ENCODE data around the gene DDR2.

Gene DDR2

DNA sequence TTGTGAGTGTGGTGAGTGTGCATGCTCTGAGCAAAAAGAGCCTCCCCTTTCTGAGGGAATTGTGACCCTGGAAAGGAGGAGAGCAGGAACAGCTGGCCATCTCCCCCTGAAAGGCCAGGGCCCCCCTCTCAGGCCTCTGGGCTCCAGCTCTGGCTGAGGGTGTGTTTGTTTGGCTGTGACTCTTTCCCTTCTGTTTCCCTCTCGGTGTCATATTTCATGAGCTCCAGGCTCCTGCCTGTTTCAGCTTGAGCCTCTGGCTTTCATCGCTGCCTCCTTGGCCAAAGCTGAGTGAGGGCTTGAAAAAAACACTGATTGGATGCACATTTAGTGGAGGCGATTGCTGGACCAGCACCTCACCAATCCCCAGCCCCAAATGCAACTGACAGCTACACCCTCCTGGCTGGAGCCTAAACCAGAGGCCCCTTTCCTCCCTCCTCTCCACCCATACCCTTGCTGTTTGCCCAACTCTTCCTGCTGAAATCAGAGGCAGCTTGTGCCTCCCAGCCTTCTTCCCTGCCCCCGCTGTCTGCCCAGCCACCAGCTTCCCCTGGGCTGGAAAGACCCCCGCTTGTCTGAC lies 64.1 kb downstream of the DDR2 start:
- DNase-seq (ENCODE audit: low read depth, low spot score): peak; percentile 92

DNA sequence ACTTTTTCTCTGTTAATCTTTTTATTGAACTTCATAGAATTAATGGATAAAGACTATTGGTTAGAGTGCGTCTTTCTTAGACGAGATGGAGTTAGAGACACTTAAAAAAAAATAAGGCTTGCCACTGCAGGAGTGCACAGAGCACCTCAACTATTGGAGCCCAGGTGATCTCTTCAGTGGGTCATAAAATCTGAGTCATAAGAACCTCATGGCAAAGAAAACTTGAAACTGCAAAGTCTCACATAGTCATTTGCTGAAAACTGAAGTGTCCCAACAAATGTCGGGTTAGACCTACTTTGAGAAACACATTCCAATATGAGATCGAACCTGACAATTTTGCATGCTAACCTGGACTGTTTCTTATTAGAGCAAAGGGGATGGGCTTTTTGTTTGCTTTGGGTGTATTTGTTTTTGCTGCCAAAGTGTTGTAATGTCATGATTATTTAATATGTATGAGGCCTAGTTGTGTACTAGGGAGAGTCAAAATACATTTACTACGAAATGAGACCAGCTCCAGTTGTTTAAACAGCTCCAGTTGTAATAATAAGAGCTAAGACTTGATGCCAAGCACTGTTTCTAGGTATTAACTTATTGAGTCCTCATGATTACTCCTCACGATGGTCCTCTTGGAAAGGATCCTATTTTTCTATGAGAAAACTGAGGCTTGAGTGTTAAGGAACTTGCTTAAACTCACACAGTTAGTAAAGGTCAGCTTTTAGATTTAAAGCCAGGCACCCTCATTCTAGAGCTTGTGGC lies 65.1 kb downstream of the DDR2 start:
- no peak for DNase-seq (ENCODE audit: low read depth, low spot score)

DNA sequence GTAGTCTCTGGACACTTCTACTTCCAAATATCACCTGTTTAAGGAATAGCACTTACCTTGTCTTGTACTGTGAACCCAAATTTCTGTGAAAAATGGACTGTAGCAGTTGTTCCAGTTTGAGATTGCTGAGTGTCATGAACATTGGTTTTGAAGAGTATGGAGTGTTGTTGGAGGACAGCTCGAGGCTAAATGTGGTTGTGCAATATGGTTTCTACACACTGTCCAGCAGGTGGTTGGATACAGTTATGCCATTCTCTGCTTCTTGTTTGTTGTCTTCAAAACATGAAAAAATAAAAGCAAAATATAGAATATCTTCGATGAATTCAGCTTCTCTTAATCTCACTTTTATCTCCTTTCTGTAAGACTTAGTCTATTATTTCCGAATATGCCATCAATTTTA lies 67.1 kb downstream of the DDR2 start:
- DNase-seq (ENCODE audit: low read depth, low spot score): no peak

DNA sequence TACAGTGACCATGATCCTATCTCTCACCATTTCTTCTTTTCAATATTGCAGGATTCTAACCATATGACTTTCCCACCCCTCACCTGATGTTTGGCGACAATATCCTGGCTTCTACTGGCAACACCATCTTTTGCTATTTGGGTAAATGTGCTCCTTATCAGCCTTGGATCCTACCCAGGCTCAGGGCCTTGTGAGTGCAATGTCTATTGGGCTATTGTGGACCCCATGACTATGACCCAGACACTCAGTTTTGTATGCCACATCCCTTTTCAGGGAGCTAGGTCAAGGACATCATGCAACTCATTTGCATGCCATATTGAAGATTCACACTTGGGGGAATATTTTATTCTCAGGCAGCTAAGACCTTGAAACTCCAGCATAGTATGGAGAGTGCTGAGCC lies 67.9 kb downstream of the DDR2 start:
- no peak for DNase-seq (ENCODE audit: low read depth, low spot score)

DNA sequence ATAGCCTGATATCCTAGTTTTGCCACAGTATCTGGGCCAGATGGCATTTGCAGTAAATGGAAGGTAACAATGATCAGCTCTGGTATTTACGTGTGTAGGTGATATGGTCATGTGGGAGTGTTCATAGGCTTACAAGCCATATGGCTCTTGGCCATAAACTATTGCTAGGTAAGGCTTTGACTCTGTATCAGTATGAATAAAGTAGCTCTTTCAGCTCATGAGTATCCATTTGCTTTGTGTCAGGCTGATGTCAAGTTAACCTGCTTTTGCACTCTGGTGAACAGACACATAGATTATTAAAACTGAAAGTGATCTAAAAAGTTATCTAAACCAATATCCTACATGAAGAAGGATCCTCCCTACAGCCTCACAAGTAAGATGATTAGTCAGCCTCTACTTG lies 69.0 kb downstream of the DDR2 start:
- DNase-seq (ENCODE audit: low read depth, low spot score): no peak

DNA sequence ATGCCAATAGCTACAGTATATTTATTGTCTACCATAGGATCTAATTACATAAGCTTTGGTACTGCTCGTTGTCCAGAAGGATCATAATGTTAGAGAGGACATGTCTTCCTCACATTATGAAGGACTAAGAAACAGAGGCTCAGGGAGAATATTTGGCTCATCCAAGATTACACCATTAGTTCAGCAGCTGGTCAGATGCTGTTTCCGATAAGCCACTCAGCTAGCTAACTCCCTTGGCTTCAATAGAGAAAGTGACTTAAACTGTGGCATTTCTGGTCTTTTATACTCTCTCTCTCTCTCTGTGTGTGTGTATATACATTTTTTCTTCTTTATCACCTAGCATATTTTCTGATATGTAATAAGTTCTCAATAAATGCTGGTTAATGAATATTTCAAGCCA lies 70.4 kb downstream of the DDR2 start:
- DNase-seq (ENCODE audit: low read depth, low spot score): no peak

DNA sequence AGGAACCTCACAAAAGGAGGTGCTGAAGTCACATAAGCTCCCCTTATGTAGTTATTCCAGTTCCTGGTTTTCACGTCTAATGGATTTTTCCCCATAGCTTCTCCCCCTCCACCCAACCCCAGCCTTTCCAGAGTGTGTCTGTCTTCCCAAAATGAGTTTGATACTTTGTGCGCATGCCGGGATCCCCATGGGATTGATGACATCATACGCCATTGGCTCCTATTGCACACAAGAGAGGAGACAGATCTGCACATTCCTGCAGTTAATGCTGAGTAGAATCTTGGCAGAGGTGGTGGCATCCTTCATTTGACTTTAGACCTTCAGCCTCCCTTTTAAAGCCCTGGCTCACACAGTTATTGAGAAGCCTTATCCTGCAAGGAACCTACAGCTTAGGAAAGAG lies 71.4 kb downstream of the DDR2 start:
- no peak for DNase-seq (ENCODE audit: low read depth, low spot score)

DNA sequence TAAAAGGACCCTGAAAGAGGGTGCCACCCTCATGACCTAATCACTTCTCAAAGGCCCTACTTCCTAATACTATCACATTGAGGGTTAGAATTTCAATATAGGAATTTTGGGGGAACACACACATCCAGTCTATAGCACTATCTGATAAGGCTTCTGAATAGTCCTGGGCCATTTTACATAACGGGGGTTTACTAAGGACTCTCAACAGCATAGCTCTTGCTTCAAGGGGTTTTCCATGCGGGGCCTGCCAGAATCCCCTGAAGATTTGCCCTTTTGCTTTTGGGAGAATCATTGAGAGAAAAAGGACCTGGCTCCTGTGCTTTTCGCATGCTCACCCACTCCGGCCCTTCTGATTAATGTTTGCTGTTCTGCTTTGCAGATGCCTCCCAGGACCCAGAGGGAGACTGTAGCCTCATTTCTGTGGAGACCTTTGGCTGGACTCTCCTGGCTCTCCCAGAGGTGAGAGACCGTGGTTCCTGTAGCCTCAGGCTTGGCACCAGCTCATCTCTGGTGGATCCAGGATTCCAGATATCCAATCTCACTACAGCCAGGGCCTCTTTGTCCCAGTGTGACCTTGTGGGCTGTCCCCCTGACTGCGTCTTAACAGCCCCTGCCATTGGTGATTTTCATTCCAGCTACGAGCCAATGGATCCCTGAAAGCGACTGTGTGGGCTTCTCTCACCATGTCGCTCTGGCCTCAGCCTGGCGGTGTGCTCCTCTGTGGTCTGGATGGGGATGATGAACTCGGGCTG lies 72.6 kb downstream of the DDR2 start:
- DNase-seq (ENCODE audit: low read depth, low spot score): no peak

DNA sequence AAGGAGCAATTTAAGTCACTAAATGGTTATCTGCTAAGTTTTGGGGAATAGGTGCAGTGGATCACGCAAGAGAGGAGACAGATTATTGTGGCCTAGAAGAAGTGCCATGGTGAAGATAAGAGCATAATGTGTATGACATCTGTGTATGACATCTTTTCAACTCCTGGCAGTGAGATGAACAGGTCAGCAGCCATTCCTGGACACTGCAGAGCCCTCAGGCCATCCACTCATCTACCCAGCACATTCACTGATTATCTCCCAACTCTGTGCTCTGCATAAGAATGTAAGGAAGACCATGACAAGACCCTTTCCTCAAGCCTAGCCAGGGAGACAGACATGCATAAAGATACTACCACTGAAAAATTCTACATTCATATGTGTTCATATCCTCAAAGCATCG lies 73.7 kb downstream of the DDR2 start:
- no peak for DNase-seq (ENCODE audit: low read depth, low spot score)

DNA sequence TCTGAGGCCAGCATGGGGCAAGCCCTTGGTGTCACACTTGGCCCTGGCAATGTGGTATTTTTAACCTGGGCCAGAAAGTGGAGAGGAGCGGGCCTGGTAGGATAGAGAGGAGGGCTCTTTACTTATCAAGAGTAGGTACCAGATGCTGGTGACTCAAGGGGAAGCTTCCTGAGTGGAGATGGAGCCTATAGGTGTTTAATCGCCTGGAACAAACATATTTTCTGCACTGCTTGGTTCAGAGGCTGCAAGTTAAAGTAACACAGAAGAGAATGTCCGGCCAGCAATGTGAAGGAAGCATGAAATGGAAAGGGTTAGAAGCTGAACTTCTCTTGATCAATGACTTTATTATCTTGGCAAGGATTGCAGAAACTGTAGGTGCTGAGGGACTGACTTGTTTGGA lies 74.3 kb downstream of the DDR2 start:
- no peak for DNase-seq (ENCODE audit: low read depth, low spot score)

DNA sequence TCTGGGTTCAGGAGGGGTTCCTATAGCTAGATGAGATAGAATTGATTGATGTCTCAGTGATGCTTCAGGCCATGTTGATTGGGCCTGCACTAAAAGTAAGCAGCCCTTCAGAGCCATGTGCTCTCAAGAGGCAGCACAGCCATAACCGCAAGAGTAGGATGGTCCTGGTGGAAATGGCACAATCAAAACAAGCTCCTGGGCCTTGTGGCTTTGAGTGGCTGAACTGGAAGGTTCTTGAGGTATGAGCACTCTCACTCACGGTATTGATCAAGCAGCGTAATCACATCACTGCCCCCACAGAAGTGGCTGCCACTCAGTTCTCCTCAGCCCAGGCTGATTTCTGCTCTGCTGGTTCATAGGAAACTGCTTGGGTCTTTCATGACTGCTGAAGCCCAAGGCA lies 76.0 kb downstream of the DDR2 start:
- DNase-seq (ENCODE audit: low read depth, low spot score): no peak

DNA sequence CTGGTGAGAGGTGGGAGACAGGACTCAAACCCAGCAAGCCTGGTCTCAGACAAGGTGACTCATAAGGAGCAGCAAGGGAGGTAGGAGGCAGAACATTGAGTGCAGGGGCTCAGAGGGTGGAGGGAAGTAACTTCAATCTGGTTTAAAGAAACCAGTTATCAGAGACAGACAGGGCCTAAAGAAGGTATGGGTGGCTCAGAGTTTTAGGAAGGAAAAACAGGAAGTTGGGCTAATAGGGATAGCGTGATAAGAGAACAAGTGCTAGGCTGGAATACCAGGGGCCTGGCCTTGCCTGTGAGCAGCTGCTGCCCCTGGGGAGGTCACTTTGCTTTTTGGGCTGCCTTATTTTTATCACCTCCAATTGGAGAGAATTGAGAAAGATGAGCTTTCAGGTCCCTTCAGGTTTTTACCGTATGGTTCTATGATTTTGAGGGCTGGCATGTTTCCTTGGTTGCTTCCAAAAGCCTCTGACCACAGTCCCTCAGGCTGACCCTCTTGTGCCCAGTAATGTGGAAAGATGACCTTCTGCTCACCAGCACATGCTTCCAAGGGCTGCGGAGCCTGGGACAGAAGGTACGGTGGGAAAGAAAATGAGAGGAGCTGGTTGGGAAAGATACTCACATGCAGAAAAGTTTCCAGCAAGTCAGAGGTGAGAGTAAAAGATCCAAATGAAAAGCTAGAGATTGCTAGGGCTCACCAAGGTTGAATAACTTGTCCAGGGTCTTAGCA lies 77.0 kb downstream of the DDR2 start:
- no peak for DNase-seq (ENCODE audit: low read depth, low spot score)

DNA sequence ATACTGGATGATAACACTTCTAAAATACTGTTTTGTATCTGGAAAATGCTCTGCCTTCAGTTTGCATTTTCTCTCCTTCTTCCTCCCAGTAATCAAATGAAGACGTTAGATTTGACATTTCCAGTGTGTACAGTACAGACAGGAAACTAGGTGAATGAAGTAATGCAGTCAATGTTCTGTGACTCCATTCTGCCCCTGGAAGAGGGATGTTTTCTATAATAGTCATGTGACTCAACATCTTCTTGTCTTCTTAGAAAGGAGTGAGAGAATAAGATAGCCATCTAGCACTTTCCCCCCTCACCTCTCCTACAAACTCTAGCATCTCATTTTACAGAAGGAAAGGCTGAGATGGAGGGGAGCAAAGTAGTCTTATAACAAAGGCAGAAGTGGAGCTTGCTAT lies 77.6 kb downstream of the DDR2 start:
- DNase-seq (ENCODE audit: low read depth, low spot score): no peak

DNA sequence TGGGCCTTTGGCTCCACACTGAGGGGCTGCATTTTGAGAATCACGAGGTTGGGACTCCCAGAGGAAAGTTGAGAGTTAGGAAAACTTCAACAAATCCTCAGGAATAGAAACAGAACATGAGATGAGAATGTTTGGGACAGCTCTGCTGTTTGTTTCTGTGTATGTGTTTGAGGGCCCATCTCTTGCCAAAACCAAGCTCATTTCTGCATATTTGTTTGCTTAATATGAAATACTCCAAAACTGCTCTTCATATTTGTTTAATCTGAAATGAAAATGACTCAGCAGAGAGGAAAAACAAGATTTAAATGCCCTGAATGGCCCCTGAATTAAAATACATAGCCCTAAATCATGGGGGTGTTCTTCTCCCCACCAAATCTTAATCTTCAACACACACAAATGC lies 78.1 kb downstream of the DDR2 start:
- no peak for DNase-seq (ENCODE audit: low read depth, low spot score)

DNA sequence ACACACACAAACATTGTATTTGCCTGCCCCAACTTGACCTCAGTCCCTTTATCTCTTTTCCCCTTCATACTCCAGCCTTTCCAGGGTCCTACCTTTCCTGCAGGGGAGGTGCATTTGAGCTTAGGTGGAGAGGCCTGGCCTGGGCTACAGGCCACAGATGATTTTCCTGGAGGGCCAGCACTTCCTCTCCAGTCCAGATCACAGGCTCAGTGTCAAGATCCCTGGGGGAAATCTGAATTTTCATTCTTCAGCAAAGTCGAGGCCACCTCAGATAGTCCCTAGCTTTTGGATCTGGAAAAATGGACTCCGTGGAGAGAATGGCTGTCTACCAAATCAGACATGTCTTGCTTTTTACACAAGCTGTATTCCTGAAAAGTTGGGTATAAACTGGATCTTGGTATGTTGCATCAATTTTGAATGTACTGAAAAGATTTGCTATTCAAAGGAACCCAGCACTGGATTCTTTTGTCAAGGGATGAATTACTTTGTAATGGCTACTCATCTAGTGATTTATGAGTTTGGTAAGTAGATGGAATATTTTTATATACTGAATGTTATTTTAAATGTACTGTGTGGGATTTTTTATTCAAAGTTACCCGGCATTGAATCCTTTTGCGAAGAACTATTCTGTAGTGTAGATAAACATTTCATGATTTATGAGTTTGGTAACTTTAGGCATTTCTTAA lies 78.7 kb downstream of the DDR2 start:
- DNase-seq (ENCODE audit: low read depth, low spot score): no peak

DNA sequence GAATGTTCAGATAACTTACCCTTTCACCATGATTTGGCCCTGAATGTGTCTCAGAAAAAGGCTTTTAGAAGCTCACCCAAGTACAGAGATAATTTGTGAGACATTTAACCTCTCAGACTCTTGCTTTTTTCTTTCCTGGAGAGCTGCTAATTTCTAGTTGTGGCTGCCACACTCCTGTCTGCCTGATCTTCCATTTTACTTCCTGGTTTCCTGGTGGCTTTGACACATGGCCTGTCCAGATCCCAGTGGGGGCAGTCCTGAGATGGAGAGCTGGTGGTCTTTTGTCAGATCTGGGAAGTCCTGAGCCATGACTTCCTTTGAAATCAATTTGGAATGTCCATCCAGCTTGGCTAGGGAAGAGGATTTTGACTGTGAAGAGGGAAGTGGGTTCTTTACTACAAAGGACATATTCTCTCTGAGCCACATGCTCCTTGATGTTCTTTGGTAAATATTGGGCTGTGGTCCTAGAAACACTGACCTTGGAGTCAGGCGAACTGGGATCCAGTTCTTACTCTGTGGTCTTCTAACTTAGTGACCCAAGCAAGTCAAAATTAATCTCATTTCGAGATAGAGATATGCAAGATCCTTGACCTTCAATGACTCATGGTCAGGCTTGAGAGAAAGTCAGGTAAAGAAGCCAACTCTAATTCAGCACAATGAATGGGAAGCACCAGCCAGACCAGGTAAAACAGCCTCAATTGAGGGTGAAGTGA lies 80.2 kb downstream of the DDR2 start:
- no peak for DNase-seq (ENCODE audit: low read depth, low spot score)

DNA sequence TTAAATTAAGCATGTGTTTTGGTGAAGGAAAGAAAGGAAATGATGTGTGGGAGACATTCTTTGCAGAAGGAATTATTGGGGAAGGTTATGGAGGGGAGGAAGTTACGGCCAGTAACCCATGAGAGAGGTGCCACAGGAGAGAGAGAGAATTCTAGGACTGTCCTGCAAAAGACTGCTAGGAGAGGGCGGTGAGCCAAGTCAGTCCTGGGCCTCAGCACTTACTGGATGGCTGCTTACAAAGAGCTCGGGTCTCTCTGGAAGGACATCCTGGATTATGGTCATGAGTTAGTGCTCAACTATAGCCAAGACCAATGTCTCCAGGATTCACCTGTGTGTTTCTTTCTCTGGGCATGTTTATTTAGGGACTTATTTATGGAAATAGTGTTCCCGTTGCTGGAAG lies 83.9 kb downstream of the DDR2 start:
- no peak for DNase-seq (ENCODE audit: low read depth, low spot score)

DNA sequence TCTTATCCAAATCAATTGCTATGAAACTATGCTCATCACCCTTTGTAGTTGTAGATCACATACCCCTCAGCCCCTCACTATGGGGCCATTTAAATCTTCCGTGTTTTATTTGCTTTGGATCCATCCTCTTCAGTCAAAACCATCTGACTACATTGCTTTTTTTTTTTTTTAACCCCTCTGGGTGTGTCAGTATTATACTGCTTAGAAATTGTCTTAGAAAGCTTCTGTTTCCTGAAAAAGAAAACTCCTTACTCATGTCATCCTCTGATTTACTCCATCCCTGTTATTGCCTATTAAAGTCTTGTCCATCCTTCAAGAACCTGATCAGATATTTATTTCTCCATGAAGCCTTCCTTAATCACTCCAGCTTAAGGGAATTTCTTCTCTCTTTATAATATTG lies 84.3 kb downstream of the DDR2 start:
- DNase-seq (ENCODE audit: low read depth, low spot score): no peak

DNA sequence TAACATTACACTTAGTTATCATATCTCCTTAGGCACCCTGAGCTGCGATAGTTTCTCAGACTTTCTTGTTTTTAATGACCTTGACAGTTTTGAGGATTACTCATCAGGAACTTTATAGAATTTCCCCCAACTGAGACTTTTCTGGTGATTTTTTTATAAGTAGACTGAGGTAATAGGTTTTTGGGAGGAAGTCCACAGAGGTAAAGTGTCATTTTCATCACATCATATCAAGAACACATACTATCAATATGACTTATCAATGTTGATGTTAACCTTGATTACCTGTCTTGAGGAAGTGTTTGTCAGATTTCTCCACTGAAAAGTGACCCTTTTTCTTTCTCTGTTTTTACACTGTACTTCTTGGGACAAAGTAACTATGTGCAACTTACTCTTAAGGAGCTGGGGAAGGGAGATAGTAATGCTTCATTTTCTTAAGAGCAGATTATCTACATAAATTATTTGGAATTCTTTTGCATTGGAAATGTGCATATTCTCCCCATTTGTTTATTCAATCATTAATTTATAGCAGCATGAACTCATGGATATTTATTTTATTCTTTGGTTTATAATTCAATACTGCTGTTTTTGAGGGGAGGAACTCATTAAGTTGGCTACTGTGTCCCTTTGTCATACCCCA lies 85.4 kb downstream of the DDR2 start:
- DNase-seq (ENCODE audit: low read depth, low spot score): no peak

DNA sequence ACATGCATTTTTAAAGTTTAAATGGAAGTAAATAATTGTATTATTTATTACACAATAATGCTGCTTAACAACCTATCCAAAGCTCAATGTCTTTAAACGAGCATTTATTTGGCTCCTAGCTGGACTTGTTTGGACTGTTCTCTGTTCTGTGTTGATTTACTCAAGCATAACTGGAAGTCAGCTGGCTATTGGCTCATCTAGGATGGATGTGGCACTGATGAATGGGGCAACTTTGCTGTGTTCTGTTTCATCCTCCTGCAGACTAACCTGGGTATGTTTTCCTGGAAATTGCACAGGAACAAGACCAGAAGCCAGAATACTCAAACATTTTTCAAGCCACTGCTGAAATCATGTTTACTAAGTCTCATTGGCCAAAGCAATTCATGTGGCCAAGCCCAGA lies 87.4 kb downstream of the DDR2 start:
- DNase-seq (ENCODE audit: low read depth, low spot score): no peak

DNA sequence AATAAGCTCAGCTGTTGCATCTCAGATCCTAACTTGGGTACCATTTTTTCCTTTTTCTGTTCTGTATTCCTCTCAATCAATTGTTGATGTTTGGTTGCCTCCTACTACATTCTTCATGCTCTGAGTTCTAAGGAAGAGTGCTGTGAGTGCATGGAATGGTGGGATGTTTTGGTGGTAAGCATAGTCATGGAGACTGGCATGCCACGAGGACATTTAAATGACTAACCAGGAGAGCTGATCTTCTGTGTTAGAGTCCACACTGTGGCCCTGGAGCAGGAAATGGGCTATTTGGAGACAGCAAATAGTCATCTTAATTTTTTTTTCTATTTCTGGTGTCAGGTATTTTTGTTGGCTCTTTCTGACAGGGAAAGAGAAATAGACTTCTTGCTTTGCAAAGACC lies 88.7 kb downstream of the DDR2 start:
- DNase-seq (ENCODE audit: low read depth, low spot score): no peak

All from astrocyte of the hippocampus (primary cell).